Right lobe of liver (tissue), 6 donors: Measurements from ENCODE around the gene PAAF1. TPM values are rescaled to one million over a fixed set of nuclear protein-coding genes. Genes with fewer than 3 reads are reported as not detected.

ENCODE experiments used
- ATAC-seq, 4 donors: fragments of 200-7000 bp; cut with Tn5 transposase; one replicate each; pipeline ENCODE4 v1.9.1; 2020; ENCODE audit warnings: mild to moderate bottlenecking in 4 of 4, moderate library complexity in 4 of 4
- DNase-seq, 3 donors: peaks; one replicate each; pipeline ENCODE4 v3.0.0-alpha.2; 2020
- H3K27ac ChIP-seq, 3 donors: fragments of 200-600 bp; one replicate each; pipeline ENCODE4 v1.8.0; 2022
- H3K27me3 ChIP-seq, 2 donors: fragments of 200-600 bp; one replicate each; pipeline ENCODE4 v1.8.0; 2022
- H3K36me3 ChIP-seq, 4 donors: fragments of 200-600 bp; sonication (generic) in 1 of 4; one replicate each; pipeline versions ENCODE4 v1.5.1 to v1.8.0; 2017 to 2022; ENCODE audit warnings: control low read depth in 1 of 4
- H3K4me1 ChIP-seq, 4 donors: fragments of 200-600 bp; sonication (generic) in 1 of 4; one replicate each; pipeline versions ENCODE4 v1.5.1 to v1.8.0; 2017 to 2022; ENCODE audit warnings: control low read depth in 1 of 4
- H3K4me3 ChIP-seq, 3 donors: fragments of 200-600 bp; one replicate each; pipeline ENCODE4 v1.8.0; 2022
- H3K9me3 ChIP-seq, 4 donors: fragments of 200-600 bp; sonication (generic) in 1 of 4; one replicate each; pipeline versions ENCODE4 v1.5.1 to v1.8.0; 2017 to 2022; ENCODE audit warnings: control low read depth in 1 of 4
- POLR2A ChIP-seq: fragments of 450-650 bp; IDR thresholded peaks from one replicate; pipeline ENCODE4 v1.6.1; 2017; ENCODE audit warnings: antibody characterized with exemption, mild to moderate bottlenecking
- WGBS: methylation state at CpG from one replicate; pipeline ENCODE4 v1.1.6; 2018; ENCODE audit warnings: low coverage, low lambda C conversion rate; ENCODE audit not compliant: insufficient coverage; ENCODE audit errors: missing lambda C conversion rate; 5-methylcytosine and 5-hydroxymethylcytosine counted together
- intact Hi-C, 2 donors: fragments of 100-400 bp; cut with DNase I; formaldehyde crosslinking; loops; one replicate each; pipeline versions ENCODE4 v1.11.2 to v1.14.1; 2022
- long read RNA-seq: library from polyadenylated mRNA; unstranded; transcript quantifications from one replicate; pipeline ENCODE4 v2.0.0, GENCODE V29; 2019
- total RNA-seq, 6 experiments: library from RNA; depleted of rRNA in 2 of 6; stranded (reverse); fragments of >200 nt in 2 of 6; fragmentation: NEBNext Ultra II Directional in 3 of 6; extraction: Animal tissue kit (Norgen Biotek cat#: 25700) in 3 of 6; gene quantifications; one replicate each; pipeline versions ENCODE4 v1.1.0 to v1.2.4, GENCODE V29; 2016 to 2023
- TF ChIP-seq, protein P1 (sequence below), 4 donors: fragments of 200-600 bp in 3 of 4; fragments of 450-650 bp in 1 of 4; IDR thresholded peaks; one replicate each; pipeline versions ENCODE4 v1.5.1 to v1.8.0; 2016 to 2022; ENCODE audit warnings: antibody characterized with exemption in 4 of 4, mild to moderate bottlenecking in 2 of 4
- donor health status: DM: no; HTN: yes; CAD: no.
- donor health status: DM: no; HTN: no; CAD: no.
- donor health status: DM: no; HTN: no; CAD: no.
- donor health status: DM: no; HTN: yes; CAD: no.
- donor health status: DM: no; HTN: yes; CAD: no.

PAAF1 gene, protein sequence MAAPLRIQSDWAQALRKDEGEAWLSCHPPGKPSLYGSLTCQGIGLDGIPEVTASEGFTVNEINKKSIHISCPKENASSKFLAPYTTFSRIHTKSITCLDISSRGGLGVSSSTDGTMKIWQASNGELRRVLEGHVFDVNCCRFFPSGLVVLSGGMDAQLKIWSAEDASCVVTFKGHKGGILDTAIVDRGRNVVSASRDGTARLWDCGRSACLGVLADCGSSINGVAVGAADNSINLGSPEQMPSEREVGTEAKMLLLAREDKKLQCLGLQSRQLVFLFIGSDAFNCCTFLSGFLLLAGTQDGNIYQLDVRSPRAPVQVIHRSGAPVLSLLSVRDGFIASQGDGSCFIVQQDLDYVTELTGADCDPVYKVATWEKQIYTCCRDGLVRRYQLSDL
- 10 to 100 TPM in 2 of 6 experiments, 1 to 10 TPM in 4; 7.4 to 15.4 (median 9.1) TPM for total RNA-seq
- long read RNA-seq, full-length matches to known transcripts, result 9 of 10 reads
- long read RNA-seq, partial matches to known transcripts, result 1 of 10 reads
- long read RNA-seq, other reads (novel, unspliced or antisense), result 0 of 10 reads

DNA sequence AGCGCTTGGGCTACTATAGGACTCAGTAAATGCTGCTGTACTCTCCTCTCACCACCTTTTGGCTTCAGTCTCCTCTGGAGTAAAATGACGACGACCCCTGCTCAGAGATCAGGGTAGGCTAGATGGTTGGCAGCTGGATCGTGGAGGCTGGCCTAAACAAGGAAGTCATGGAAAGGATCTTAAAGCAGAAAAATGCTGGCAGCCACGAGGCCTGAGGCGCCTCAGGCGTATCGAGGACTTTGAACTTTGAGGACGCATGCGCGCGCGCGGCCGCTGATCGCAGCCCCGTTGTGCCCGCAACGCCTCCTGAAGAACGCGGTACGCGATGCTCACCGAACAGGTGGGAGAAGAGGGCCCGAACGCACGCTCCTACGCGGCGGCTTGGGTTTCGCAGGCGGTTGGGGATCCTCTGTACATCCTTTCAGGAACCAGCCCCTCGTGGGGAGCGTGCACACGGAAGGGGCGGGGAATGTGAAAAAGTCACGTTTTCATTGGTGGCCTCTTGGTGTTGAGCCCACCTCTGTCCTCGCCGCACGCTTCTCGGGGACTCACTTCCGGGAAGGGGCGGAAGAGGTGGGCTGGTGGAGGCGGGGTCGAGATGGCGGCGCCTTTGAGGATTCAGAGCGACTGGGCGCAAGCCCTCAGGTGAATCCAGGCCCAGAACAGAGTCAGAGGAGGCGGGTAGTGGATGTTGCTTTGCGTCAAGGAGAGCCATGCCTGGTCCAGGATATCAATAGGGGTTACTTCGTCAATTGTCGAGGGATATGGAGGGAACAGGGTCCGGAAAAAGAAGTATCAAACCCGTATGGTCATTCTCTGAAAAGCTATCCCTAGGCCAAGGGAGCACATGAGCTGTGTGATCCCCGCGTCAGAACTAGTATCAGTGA is at the start of gene PAAF1, which contains the start of gene COA4:
Gene PAAF1 (plus strand): TSS at position 576 of the 887 bp plus-strand sequence. CDS start 23 bp downstream, at position 599.
Gene COA4 (minus strand): TSS at position 423 of the 887 bp plus-strand sequence. CDS start 3,468 bp downstream, outside the sequence.
- Histone ChIP-seq H3K27me3 (no peaks in the 10 kb centered on the region), H3K36me3 (peaks cover 0 to 14% (median 7%) of the 10 kb centered on the region in 4 donors), H3K9me3 (no peaks in the 10 kb centered on the region), H3K4me1 (peaks cover 0 to 20% (median 9%) of the 10 kb centered on the region in 4 donors), H3K4me3 (peak within 1 kb of the TSS; percentile 70 to 83 (median 80)), H3K27ac (peak within 1 kb of the TSS; percentile 72 to 82 (median 77))
- ATAC-seq (peak; percentile 97 to 99 (median 98)), DNase-seq (peak; percentile 95 to 96 (median 96))
- TF ChIP-seq, protein P1, sequence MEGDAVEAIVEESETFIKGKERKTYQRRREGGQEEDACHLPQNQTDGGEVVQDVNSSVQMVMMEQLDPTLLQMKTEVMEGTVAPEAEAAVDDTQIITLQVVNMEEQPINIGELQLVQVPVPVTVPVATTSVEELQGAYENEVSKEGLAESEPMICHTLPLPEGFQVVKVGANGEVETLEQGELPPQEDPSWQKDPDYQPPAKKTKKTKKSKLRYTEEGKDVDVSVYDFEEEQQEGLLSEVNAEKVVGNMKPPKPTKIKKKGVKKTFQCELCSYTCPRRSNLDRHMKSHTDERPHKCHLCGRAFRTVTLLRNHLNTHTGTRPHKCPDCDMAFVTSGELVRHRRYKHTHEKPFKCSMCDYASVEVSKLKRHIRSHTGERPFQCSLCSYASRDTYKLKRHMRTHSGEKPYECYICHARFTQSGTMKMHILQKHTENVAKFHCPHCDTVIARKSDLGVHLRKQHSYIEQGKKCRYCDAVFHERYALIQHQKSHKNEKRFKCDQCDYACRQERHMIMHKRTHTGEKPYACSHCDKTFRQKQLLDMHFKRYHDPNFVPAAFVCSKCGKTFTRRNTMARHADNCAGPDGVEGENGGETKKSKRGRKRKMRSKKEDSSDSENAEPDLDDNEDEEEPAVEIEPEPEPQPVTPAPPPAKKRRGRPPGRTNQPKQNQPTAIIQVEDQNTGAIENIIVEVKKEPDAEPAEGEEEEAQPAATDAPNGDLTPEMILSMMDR (IDR thresholded peaks at IDR 0.05), result no peak
- peak; percentile 77 for TF ChIP-seq POLR2A
- 0% methylated on average over 25 of the region's 57 CpGs for WGBS
- intact Hi-C loops, result no loop called here

DNA sequence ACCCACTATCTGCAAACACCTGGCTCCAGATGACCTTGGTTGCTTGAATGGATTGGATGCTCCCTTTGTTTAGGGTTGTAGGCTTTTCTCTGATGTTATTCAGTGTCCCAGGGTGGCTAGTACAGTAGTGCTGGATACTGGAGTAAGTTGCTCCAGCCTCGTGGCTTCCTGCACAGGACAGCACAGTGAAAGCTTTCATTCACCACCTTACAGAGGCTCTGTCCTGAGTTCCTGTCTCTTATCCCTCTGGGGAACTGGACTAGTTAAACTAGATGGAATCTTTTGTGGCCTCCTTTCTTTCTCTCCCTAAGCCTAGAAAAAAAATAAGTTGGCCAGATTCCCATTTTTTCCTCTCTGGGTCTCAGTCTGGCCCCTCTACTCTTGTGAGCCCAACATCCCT is 46.5 kb upstream of the PAAF1 start:
- no peak for ATAC-seq
- TF ChIP-seq POLR2A, result no peak
- TF ChIP-seq, protein P1 (IDR thresholded peaks at IDR 0.05), result no peak
- WGBS, result no CpG with 5 or more reads among the region's 1 CpG
- H3K27me3 ChIP-seq, result no peaks in the 10 kb centered on the region
- H3K4me3 ChIP-seq, result no peak overlapping the region
- DNase-seq, result no peak
- H3K4me1 ChIP-seq, result no peaks in the 10 kb centered on the region
- H3K9me3 ChIP-seq, result no peaks in the 10 kb centered on the region
- H3K36me3 ChIP-seq, result peaks cover 0 to 11% (median 1%) of the 10 kb centered on the region in 4 donors
- intact Hi-C loops, result no loop called here
- no peak overlapping the region for H3K27ac ChIP-seq

DNA sequence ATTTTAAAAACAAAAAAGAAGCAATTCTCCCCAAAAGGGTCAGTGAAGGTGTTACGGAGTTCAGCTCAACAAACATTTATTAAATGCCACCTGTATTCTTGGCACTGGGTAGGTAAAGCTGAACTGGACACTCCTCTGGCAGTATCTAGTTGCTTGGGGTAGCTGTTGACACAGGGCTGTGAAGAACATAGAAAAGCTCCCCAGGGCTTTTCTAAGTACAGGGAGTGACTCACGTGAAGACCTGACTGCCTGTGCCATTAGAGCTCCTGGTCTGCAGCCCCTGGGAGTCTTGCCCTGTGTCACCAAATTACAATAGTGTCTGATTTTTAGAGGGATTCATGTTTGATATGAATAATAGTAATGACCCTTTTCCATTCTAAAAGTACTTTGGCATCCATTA is 43.7 kb upstream of the PAAF1 start:
- Histone ChIP-seq H3K36me3 (peaks cover 0 to 6% (median 1%) of the 10 kb centered on the region in 4 donors), H3K9me3 (no peaks in the 10 kb centered on the region), H3K27ac (no peak overlapping the region), H3K4me3 (no peak overlapping the region), H3K4me1 (no peaks in the 10 kb centered on the region), H3K27me3 (no peaks in the 10 kb centered on the region)
- 92% methylated on average over 1 of the region's 2 CpGs for WGBS
- TF ChIP-seq POLR2A, result no peak
- TF ChIP-seq, protein P1 (IDR thresholded peaks at IDR 0.05), result no peak
- DNase-seq, result no peak
- intact Hi-C loops, result no loop called here
- ATAC-seq, result no peak

DNA sequence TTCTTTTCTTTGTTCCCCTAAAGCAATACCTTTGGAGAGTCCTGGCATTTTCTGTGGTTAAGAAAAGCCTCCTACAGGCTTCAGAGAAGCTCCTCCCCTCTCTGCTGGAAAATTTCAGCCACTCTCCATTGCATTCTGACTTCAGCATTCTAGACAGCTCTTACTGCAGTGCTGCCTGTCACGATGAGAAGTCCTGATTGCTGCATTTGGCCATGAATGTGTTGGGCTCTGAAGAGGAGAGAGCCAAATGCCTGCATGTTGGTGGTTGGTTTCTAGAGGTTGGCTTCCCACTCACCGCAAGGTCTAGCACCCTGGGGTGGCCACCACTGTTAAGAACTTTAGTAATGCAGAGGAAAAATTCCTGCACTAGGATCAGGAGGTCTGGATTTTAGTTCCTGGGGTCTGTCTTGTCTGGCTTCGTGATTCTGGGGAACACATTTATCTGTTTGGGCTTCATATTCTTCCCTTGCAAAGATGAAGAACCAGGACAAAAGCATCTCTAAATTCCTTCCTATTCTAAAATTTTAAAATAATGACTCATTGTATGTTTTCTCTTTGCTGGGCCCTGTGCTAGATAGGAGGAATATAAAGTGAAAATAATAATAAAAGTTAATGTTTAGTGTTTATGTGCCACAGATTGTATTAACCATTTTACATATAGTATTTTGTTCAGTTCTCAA is 38.2 kb upstream of the PAAF1 start:
- ATAC-seq, result no peak
- intact Hi-C loops, result no loop called here
- no peaks in the 10 kb centered on the region for H3K4me1 ChIP-seq
- peaks cover 0 to 11% (median 5%) of the 10 kb centered on the region in 4 donors for H3K36me3 ChIP-seq
- 100% methylated on average over 1 of the region's 3 CpGs for WGBS
- DNase-seq, result no peak
- H3K4me3 ChIP-seq, result no peak overlapping the region
- H3K9me3 ChIP-seq, result no peaks in the 10 kb centered on the region
- no peak overlapping the region for H3K27ac ChIP-seq
- TF ChIP-seq POLR2A, result no peak
- TF ChIP-seq, protein P1 (IDR thresholded peaks at IDR 0.05), result no peak
- H3K27me3 ChIP-seq, result no peaks in the 10 kb centered on the region
